Mesendoderm (in vitro differentiated cells): Measurements from ENCODE around the gene SURF4.
A peak's percentile ranks its signal among the peaks of the same experiment; 100 is the strongest.

Source experiments
- DNase-seq: peaks from one replicate; pipeline ENCODE4 v3.0.0; 2013
- H2AK5ac ChIP-seq: 2 replicates; pipeline ENCODE4 v1.6.1; 2013; ENCODE audit warnings: low read length, inconsistent platforms
- H2BK120ac ChIP-seq: 2 replicates; pipeline ENCODE4 v1.6.1; 2013; ENCODE audit warnings: low read depth, mild to moderate bottlenecking, low read length, moderate library complexity, mixed read lengths
- H2BK15ac ChIP-seq: replicated peaks from 2 replicates; pipeline ENCODE4 v1.6.1; 2013; ENCODE audit warnings: low read depth, mild to moderate bottlenecking, moderate library complexity
- H2BK5ac ChIP-seq: 2 replicates; pipeline ENCODE4 v1.6.1; 2013; ENCODE audit warnings: low read length, inconsistent platforms
- H3K18ac ChIP-seq: 2 replicates; pipeline ENCODE4 v1.6.1; 2013; ENCODE audit warnings: mild to moderate bottlenecking, low read length, mixed read lengths
- H3K23ac ChIP-seq: one replicate; pipeline ENCODE4 v1.6.1; 2013; ENCODE audit warnings: low read length
- H3K27ac ChIP-seq: 2 replicates; pipeline ENCODE4 v1.5.1; 2013; ENCODE audit warnings: low read depth, mild to moderate bottlenecking, inconsistent platforms, low read length, moderate library complexity
- H3K27me3 ChIP-seq: 2 replicates; pipeline ENCODE4 v1.6.1; 2013; ENCODE audit warnings: low read length, control low read depth, mild to moderate bottlenecking, inconsistent platforms; ENCODE audit not compliant: insufficient read depth, poor library complexity
- H3K36me3 ChIP-seq: 2 replicates; pipeline ENCODE4 v1.6.1; 2013; ENCODE audit warnings: low read length, inconsistent platforms; ENCODE audit not compliant: control insufficient read depth, insufficient read depth
- H3K4ac ChIP-seq: one replicate; pipeline ENCODE4 v1.6.1; 2013; ENCODE audit warnings: low read depth, mild to moderate bottlenecking, low read length, moderate library complexity
- H3K4me1 ChIP-seq: 2 replicates; pipeline ENCODE4 v1.6.1; 2013; ENCODE audit warnings: low read depth, low read length, inconsistent platforms; ENCODE audit not compliant: control insufficient read depth
- H3K4me2 ChIP-seq: 2 replicates; pipeline ENCODE4 v1.6.1; 2013; ENCODE audit warnings: low read length
- H3K4me3 ChIP-seq: 2 replicates; pipeline ENCODE4 v1.5.1; 2013; ENCODE audit warnings: mild to moderate bottlenecking, low read length
- H3K56ac ChIP-seq: one replicate; pipeline ENCODE4 v1.6.1; 2013; ENCODE audit warnings: low read length
- H3K79me1 ChIP-seq: 2 replicates; pipeline ENCODE4 v1.6.1; 2013; ENCODE audit warnings: low read length, inconsistent platforms
- H3K79me2 ChIP-seq: 2 replicates; pipeline ENCODE4 v1.6.1; 2013; ENCODE audit warnings: mild to moderate bottlenecking, low read length; ENCODE audit not compliant: control insufficient read depth, insufficient read depth
- H3K9ac ChIP-seq: 2 replicates; pipeline ENCODE4 v1.6.1; 2013; ENCODE audit warnings: low read length, inconsistent platforms
- H4K5ac ChIP-seq: one replicate; pipeline ENCODE4 v1.6.1; 2013; ENCODE audit warnings: low read length
- H4K8ac ChIP-seq: one replicate; pipeline ENCODE4 v1.6.1; 2013; ENCODE audit warnings: low read depth, mild to moderate bottlenecking, control low read depth, low read length, moderate library complexity
- WGBS: extraction: QIAGEN DNeasy Blood & Tissue Kit; methylation state at CpG from one replicate; pipeline ENCODE4 v1.1.7; 2013; ENCODE audit warnings: low lambda C conversion rate, missing lambda C conversion rate; ENCODE audit not compliant: insufficient coverage; ENCODE audit errors: extremely low coverage; 5-methylcytosine and 5-hydroxymethylcytosine counted together

SURF4 gene

GRCh38 chr9:133375116-133375723 lies 640 bp downstream of the SURF4 start:
- peak; percentile 63 for DNase-seq
- peak overlapping the region; percentile 95 for H3K27ac ChIP-seq
- WGBS, result no CpG with 5 or more reads among the region's 39 CpGs

GRCh38 chr9:133374612-133375115 lies 1.2 kb downstream of the SURF4 start:
- H3K36me3 ChIP-seq, result peaks cover 9% of the 10 kb centered on the region
- peak overlapping the region; percentile 97 for H3K56ac ChIP-seq
- H4K5ac ChIP-seq, result no peak overlapping the region
- no peak overlapping the region for H2BK120ac ChIP-seq
- H2AK5ac ChIP-seq, result no peak overlapping the region
- WGBS, result no CpG with 5 or more reads among the region's 12 CpGs
- H3K9ac ChIP-seq, result peak overlapping the region; percentile 96
- H3K4me3 ChIP-seq, result peak overlapping the region; percentile 97
- H3K18ac ChIP-seq, result no peak overlapping the region
- H3K79me1 ChIP-seq, result peaks cover 38% of the 10 kb centered on the region
- H3K4me1 ChIP-seq, result no peaks in the 10 kb centered on the region
- H4K8ac ChIP-seq, result no peak overlapping the region
- H3K79me2 ChIP-seq, result peaks cover 53% of the 10 kb centered on the region
- H3K23ac ChIP-seq, result no peak overlapping the region
- H2BK5ac ChIP-seq, result no peak overlapping the region
- no peak overlapping the region for H3K27ac ChIP-seq
- H2BK15ac ChIP-seq, result no peak overlapping the region
- no peak for DNase-seq
- H3K27me3 ChIP-seq, result no peaks in the 10 kb centered on the region
- H3K4ac ChIP-seq, result no peak overlapping the region
- H3K4me2 ChIP-seq, result peak overlapping the region; percentile 88

More at GRCh38 chr9:133375116-133375723, 640 bp downstream of the SURF4 start:
- Histone ChIP-seq H3K4me3 (peak overlapping the region; percentile 97), H3K23ac (no peak overlapping the region), H3K4me2 (peak overlapping the region; percentile 88), H4K5ac (no peak overlapping the region), H3K18ac (peak overlapping the region; percentile 97), H3K56ac (peak overlapping the region; percentile 97), H4K8ac (peak overlapping the region; percentile 97), H2BK120ac (peak overlapping the region; percentile 79), H3K79me2 (peaks cover 47% of the 10 kb centered on the region), H3K27me3 (no peaks in the 10 kb centered on the region), H3K4ac (peak overlapping the region; percentile 99), H3K36me3 (peaks cover 9% of the 10 kb centered on the region), H2AK5ac (no peak overlapping the region), H3K4me1 (no peaks in the 10 kb centered on the region), H2BK5ac (no peak overlapping the region), H3K9ac (peak overlapping the region; percentile 96), H2BK15ac (no peak overlapping the region), H3K79me1 (peaks cover 33% of the 10 kb centered on the region)

- Histone ChIP-seq H3K79me1 (peaks cover 57% of the 10 kb centered on the region), H4K8ac (no peak overlapping the region), H2BK120ac (no peak overlapping the region), H2BK15ac (no peak overlapping the region), H3K23ac (no peak overlapping the region), H3K4me3 (no peak overlapping the region), H2BK5ac (no peak overlapping the region), H3K4ac (no peak overlapping the region), H3K9ac (no peak overlapping the region), H3K27me3 (no peaks in the 10 kb centered on the region), H3K4me2 (no peak overlapping the region), H3K79me2 (peaks cover 78% of the 10 kb centered on the region), H4K5ac (no peak overlapping the region), H3K18ac (no peak overlapping the region), H3K36me3 (peaks cover 9% of the 10 kb centered on the region), H3K56ac (peak overlapping the region; percentile 25), H3K4me1 (no peaks in the 10 kb centered on the region), H3K27ac (no peak overlapping the region), H2AK5ac (no peak overlapping the region)
- DNase-seq, result no peak
- WGBS, result no CpG with 5 or more reads among the region's 7 CpGs
Measured at GRCh38 chr9:133372144-133372543, 3.7 kb downstream of the SURF4 start.

- no peaks in the 10 kb centered on the region for H3K27me3 ChIP-seq
- no peak overlapping the region for H2BK5ac ChIP-seq
- DNase-seq, result no peak
- H3K4me3 ChIP-seq, result no peak overlapping the region
- H3K4me1 ChIP-seq, result no peaks in the 10 kb centered on the region
- H4K5ac ChIP-seq, result no peak overlapping the region
- no peak overlapping the region for H2BK120ac ChIP-seq
- no peak overlapping the region for H2BK15ac ChIP-seq
- H3K18ac ChIP-seq, result no peak overlapping the region
- no peak overlapping the region for H3K4ac ChIP-seq
- WGBS, result no CpG with 5 or more reads among the region's 12 CpGs
- H4K8ac ChIP-seq, result no peak overlapping the region
- H3K36me3 ChIP-seq, result peaks cover 9% of the 10 kb centered on the region
- H3K9ac ChIP-seq, result no peak overlapping the region
- no peak overlapping the region for H2AK5ac ChIP-seq
- peaks cover 82% of the 10 kb centered on the region for H3K79me2 ChIP-seq
- peaks cover 64% of the 10 kb centered on the region for H3K79me1 ChIP-seq
- no peak overlapping the region for H3K27ac ChIP-seq
- no peak overlapping the region for H3K4me2 ChIP-seq
- no peak overlapping the region for H3K56ac ChIP-seq
- no peak overlapping the region for H3K23ac ChIP-seq
Measured at GRCh38 chr9:133371261-133371711, 4.6 kb downstream of the SURF4 start.

GRCh38 chr9:133370685-133371084 lies 5.2 kb downstream of the SURF4 start:
- no peak overlapping the region for H3K23ac ChIP-seq
- peaks cover 82% of the 10 kb centered on the region for H3K79me2 ChIP-seq
- no peak overlapping the region for H4K8ac ChIP-seq
- peaks cover 9% of the 10 kb centered on the region for H3K36me3 ChIP-seq
- no peak overlapping the region for H3K4ac ChIP-seq
- H3K79me1 ChIP-seq, result peaks cover 64% of the 10 kb centered on the region
- H3K27ac ChIP-seq, result no peak overlapping the region
- no CpG with 5 or more reads among the region's 9 CpGs for WGBS
- no peak overlapping the region for H2BK5ac ChIP-seq
- H3K56ac ChIP-seq, result no peak overlapping the region
- no peak overlapping the region for H3K9ac ChIP-seq
- H2AK5ac ChIP-seq, result no peak overlapping the region
- no peak overlapping the region for H3K18ac ChIP-seq
- no peak overlapping the region for H2BK15ac ChIP-seq
- no peaks in the 10 kb centered on the region for H3K27me3 ChIP-seq
- H3K4me3 ChIP-seq, result no peak overlapping the region
- H2BK120ac ChIP-seq, result no peak overlapping the region
- no peak overlapping the region for H4K5ac ChIP-seq
- H3K4me2 ChIP-seq, result no peak overlapping the region
- DNase-seq, result no peak
- no peaks in the 10 kb centered on the region for H3K4me1 ChIP-seq
